Stimulated activated CD4-positive, alpha-beta T cell treated with anti-CD3 and anti-CD28 coated beads, Interleukin-1b, Interleukin-23, amount 100 ng/mL, for 48 hours (primary cell): ENCODE measurements around the gene LRGUK.
"Not testable (repeated sequence)": the region's sequence is repeated elsewhere in the genome, so short reads cannot be mapped to it uniquely, and the experiment has no call there.

Experiments used
- DNase-seq: peaks from one replicate; pipeline ENCODE4 v3.0.0-alpha.2; 2020

Gene LRGUK

GRCh38 chr7:134262322-134262721 is 135.2 kb downstream of the LRGUK start:
- DNase-seq, result no peak

GRCh38 chr7:134276951-134277350 is 149.8 kb downstream of the LRGUK start:
- DNase-seq, result no peak

- DNase-seq, result no peak
These were observed 151.5 kb downstream of the LRGUK start for GRCh38 chr7:134278502-134279153.

GRCh38 chr7:134279336-134279735 is 152.2 kb downstream of the LRGUK start:
- no peak for DNase-seq

- no peak for DNase-seq
These were observed 152.8 kb downstream of the LRGUK start for GRCh38 chr7:134279898-134280297.

GRCh38 chr7:134280508-134280907 is 153.4 kb downstream of the LRGUK start:
- no peak for DNase-seq

- no peak for DNase-seq
These were observed 156.9 kb downstream of the LRGUK start for GRCh38 chr7:134284011-134284410.

- DNase-seq, result no peak
These were observed 157.8 kb downstream of the LRGUK start for GRCh38 chr7:134284952-134285351.

GRCh38 chr7:134287916-134288659 is 160.9 kb downstream of the LRGUK start:
- no peak for DNase-seq

- no peak for DNase-seq
These were observed 162.3 kb downstream of the LRGUK start for GRCh38 chr7:134289423-134289822.

GRCh38 chr7:134289841-134290240 is 162.7 kb downstream of the LRGUK start:
- DNase-seq, result no peak

GRCh38 chr7:134290286-134290685 is 163.1 kb downstream of the LRGUK start:
- no peak for DNase-seq

- no peak for DNase-seq
These were observed 166.0 kb downstream of the LRGUK start for GRCh38 chr7:134293002-134293740.

- not testable (repeated sequence) for DNase-seq
These were observed 168.8 kb downstream of the LRGUK start for GRCh38 chr7:134295982-134296381.

GRCh38 chr7:134297489-134297888 is 170.3 kb downstream of the LRGUK start:
- no peak for DNase-seq

- no peak for DNase-seq
These were observed 172.0 kb downstream of the LRGUK start for GRCh38 chr7:134298902-134299683.

GRCh38 chr7:134300988-134301387 is 173.8 kb downstream of the LRGUK start:
- DNase-seq, result no peak

GRCh38 chr7:134301592-134301991 is 174.5 kb downstream of the LRGUK start:
- DNase-seq, result no peak

GRCh38 chr7:134302120-134302519 is 175.0 kb downstream of the LRGUK start:
- no peak for DNase-seq

GRCh38 chr7:134307320-134307719 is 180.2 kb downstream of the LRGUK start:
- DNase-seq, result no peak

GRCh38 chr7:134308548-134308947 is 181.4 kb downstream of the LRGUK start:
- DNase-seq, result no peak

GRCh38 chr7:134311807-134312206 is 184.7 kb downstream of the LRGUK start:
- DNase-seq, result no peak

- no peak for DNase-seq
These were observed 185.6 kb downstream of the LRGUK start for GRCh38 chr7:134312717-134313116.
